Mesenchymal stem cell (in vitro differentiated cells and primary cell): ENCODE measurements around the gene RGMB.

Experiments used
- DNase-seq: peaks from one replicate; pipeline ENCODE4 v3.0.0-alpha.2; 2013
- H2AFZ ChIP-seq: one replicate; pipeline ENCODE4 v1.6.1; 2013; ENCODE audit warnings: low read depth, mild to moderate bottlenecking, control low read depth, inconsistent platforms, low read length, moderate library complexity
- H2AK5ac ChIP-seq: 2 replicates; pipeline ENCODE4 v1.6.1; 2013; ENCODE audit warnings: low read length, moderate library complexity, mild to moderate bottlenecking, inconsistent platforms; ENCODE audit not compliant: severe bottlenecking
- H2BK120ac ChIP-seq: one replicate; pipeline ENCODE4 v1.6.1; 2013; ENCODE audit warnings: low read depth, mild to moderate bottlenecking, inconsistent platforms, low read length, moderate library complexity
- H2BK12ac ChIP-seq, 2 experiments: one replicate each; pipeline ENCODE4 v1.6.1; 2013; ENCODE audit warnings: inconsistent platforms in 2 of 2, low read length in 2 of 2, mild to moderate bottlenecking in 2 of 2, moderate library complexity in 2 of 2, control low read depth in 1 of 2
- H2BK15ac ChIP-seq: one replicate; pipeline ENCODE4 v1.6.1; 2013; ENCODE audit warnings: mild to moderate bottlenecking, low read depth, inconsistent platforms; ENCODE audit not compliant: poor library complexity, severe bottlenecking
- H2BK5ac ChIP-seq: 2 replicates; pipeline ENCODE4 v1.6.1; 2013; ENCODE audit warnings: low read depth, mild to moderate bottlenecking, low read length, control low read depth, inconsistent platforms; ENCODE audit not compliant: poor library complexity, severe bottlenecking
- H3K14ac ChIP-seq, 2 experiments: one replicate each; pipeline ENCODE4 v1.6.1; 2013; ENCODE audit warnings: inconsistent platforms in 2 of 2, low read length in 2 of 2, control low read depth in 1 of 2, mild to moderate bottlenecking in 1 of 2, moderate library complexity in 1 of 2
- H3K18ac ChIP-seq, 2 experiments: one replicate each; pipeline ENCODE4 v1.6.1; 2013; ENCODE audit warnings: inconsistent platforms in 2 of 2, low read length in 2 of 2, control low read depth in 1 of 2, low read depth in 1 of 2, mild to moderate bottlenecking in 1 of 2
- H3K23ac ChIP-seq, 2 experiments: one replicate each; pipeline ENCODE4 v1.6.1; 2013; ENCODE audit warnings: inconsistent platforms in 2 of 2, low read length in 2 of 2, mild to moderate bottlenecking in 2 of 2, moderate library complexity in 2 of 2, control low read depth in 1 of 2
- H3K27ac ChIP-seq: 2 replicates; pipeline ENCODE4 v1.5.1; 2013; ENCODE audit warnings: mild to moderate bottlenecking, moderate library complexity, low read length, control low read depth, inconsistent platforms; ENCODE audit not compliant: poor library complexity, severe bottlenecking
- H3K27me3 ChIP-seq, 2 experiments: 2 replicates each; pipeline versions ENCODE4 v1.6.1 to v1.7.0; 2013; ENCODE audit warnings: low read length in 2 of 2, mild to moderate bottlenecking in 2 of 2, moderate library complexity in 2 of 2, control low read depth in 1 of 2, inconsistent platforms in 1 of 2; ENCODE audit not compliant: control insufficient read depth in 1 of 2, insufficient read depth in 1 of 2
- H3K36me3 ChIP-seq, 2 experiments: 2 replicates each; pipeline versions ENCODE4 v1.6.1 to v1.7.0; 2013; ENCODE audit warnings: low read length in 2 of 2, control low read depth in 1 of 2, inconsistent platforms in 1 of 2, low read depth in 1 of 2, mild to moderate bottlenecking in 1 of 2; ENCODE audit not compliant: insufficient read depth in 2 of 2, control insufficient read depth in 1 of 2
- H3K4ac ChIP-seq, 2 experiments: one replicate each; pipeline ENCODE4 v1.6.1; 2013; ENCODE audit warnings: inconsistent platforms in 2 of 2, low read length in 2 of 2, mild to moderate bottlenecking in 2 of 2, moderate library complexity in 2 of 2, control low read depth in 1 of 2, low read depth in 1 of 2
- H3K4me1 ChIP-seq: 2 replicates; pipeline ENCODE4 v1.6.1; 2013; ENCODE audit warnings: low read depth, low read length, control low read depth; ENCODE audit not compliant: control insufficient read depth, insufficient read depth
- H3K4me2 ChIP-seq: 2 replicates; pipeline ENCODE4 v1.6.1; 2013; ENCODE audit warnings: low read length, mild to moderate bottlenecking, inconsistent platforms; ENCODE audit not compliant: poor library complexity, severe bottlenecking
- H3K4me3 ChIP-seq, 2 experiments: 2 replicates each; pipeline versions ENCODE4 v1.5.1 to v1.7.0; 2013; ENCODE audit warnings: low read length in 2 of 2, mild to moderate bottlenecking in 2 of 2, control low read depth in 1 of 2, low read depth in 1 of 2; ENCODE audit not compliant: insufficient read depth in 1 of 2
- H3K79me1 ChIP-seq: replicated peaks from 2 replicates; pipeline ENCODE4 v1.6.1; 2013; ENCODE audit warnings: mild to moderate bottlenecking, control low read depth, low read length, inconsistent platforms; ENCODE audit not compliant: poor library complexity, severe bottlenecking
- H3K9ac ChIP-seq: 2 replicates; pipeline ENCODE4 v1.7.0; 2013; ENCODE audit warnings: mild to moderate bottlenecking, low read length, moderate library complexity
- H3K9me3 ChIP-seq: 2 replicates; pipeline ENCODE4 v1.7.0; 2013; ENCODE audit warnings: mild to moderate bottlenecking, low read length; ENCODE audit not compliant: control insufficient read depth
- H4K8ac ChIP-seq: one replicate; pipeline ENCODE4 v1.6.1; 2013; ENCODE audit warnings: inconsistent platforms, mild to moderate bottlenecking, low read length, moderate library complexity
- H4K91ac ChIP-seq: one replicate; pipeline ENCODE4 v1.6.1; 2013; ENCODE audit warnings: mild to moderate bottlenecking, low read length, inconsistent platforms
- WGBS: methylation state at CpG from one replicate; pipeline ENCODE4 v1.1.7; 2013; ENCODE audit warnings: mixed read lengths; 5-methylcytosine and 5-hydroxymethylcytosine counted together

The RGMB gene

GRCh38 chr5:98789029-98789428, 15.6 kb downstream of the RGMB start:
- no peak overlapping the region for H2AFZ ChIP-seq
- H3K27ac ChIP-seq = no peak overlapping the region
- no peak overlapping the region for H3K14ac ChIP-seq
- peaks cover 8% of the 10 kb centered on the region for H3K4me1 ChIP-seq
- no peak overlapping the region for H2BK15ac ChIP-seq
- DNase-seq = no peak
- peak overlapping the region in 1 of 2 experiments; percentile 22 for H3K4me3 ChIP-seq
- peak overlapping the region; percentile 33 for H3K9ac ChIP-seq
- peaks cover 9% of the 10 kb centered on the region for H3K79me1 ChIP-seq
- H3K27me3 ChIP-seq = no peaks in the 10 kb centered on the region
- WGBS = 100% methylated on average over 1 of the region's 3 CpGs
- no peak overlapping the region for H2AK5ac ChIP-seq
- no peak overlapping the region for H4K8ac ChIP-seq
- no peak overlapping the region for H2BK12ac ChIP-seq
- H3K4me2 ChIP-seq = no peak overlapping the region
- H3K9me3 ChIP-seq = no peaks in the 10 kb centered on the region
- no peak overlapping the region for H2BK5ac ChIP-seq
- H2BK120ac ChIP-seq = no peak overlapping the region
- no peak overlapping the region for H3K23ac ChIP-seq
- H3K4ac ChIP-seq = no peak overlapping the region
- H4K91ac ChIP-seq = no peak overlapping the region
- H3K36me3 ChIP-seq = peaks cover 26 to 93% of the 10 kb centered on the region in 2 experiments
- no peak overlapping the region for H3K18ac ChIP-seq

GRCh38 chr5:98791001-98791519, 17.6 kb downstream of the RGMB start:
- no peak overlapping the region for H3K27ac ChIP-seq
- 92% methylated on average over 7 of the region's 7 CpGs for WGBS
- H3K4me3 ChIP-seq = no peak overlapping the region
- peaks cover 7% of the 10 kb centered on the region for H3K4me1 ChIP-seq
- H2BK5ac ChIP-seq = no peak overlapping the region
- no peak overlapping the region for H3K18ac ChIP-seq
- H3K36me3 ChIP-seq = peaks cover 28 to 91% of the 10 kb centered on the region in 2 experiments
- peaks cover 14% of the 10 kb centered on the region for H3K79me1 ChIP-seq
- no peak overlapping the region for H3K23ac ChIP-seq
- no peak overlapping the region for H2BK15ac ChIP-seq
- H2BK12ac ChIP-seq = no peak overlapping the region
- H3K27me3 ChIP-seq = no peaks in the 10 kb centered on the region
- H2BK120ac ChIP-seq = no peak overlapping the region
- H3K4ac ChIP-seq = no peak overlapping the region
- H4K8ac ChIP-seq = no peak overlapping the region
- peak overlapping the region; percentile 62 for H3K9ac ChIP-seq
- no peaks in the 10 kb centered on the region for H3K9me3 ChIP-seq
- no peak overlapping the region for H3K14ac ChIP-seq
- no peak overlapping the region for H3K4me2 ChIP-seq
- no peak overlapping the region for H4K91ac ChIP-seq
- no peak overlapping the region for H2AK5ac ChIP-seq
- DNase-seq = no peak
- H2AFZ ChIP-seq = no peak overlapping the region

- no peak overlapping the region for H4K8ac ChIP-seq
- H3K23ac ChIP-seq = no peak overlapping the region
- H2BK5ac ChIP-seq = no peak overlapping the region
- H3K9ac ChIP-seq = peak overlapping the region; percentile 62
- H2BK120ac ChIP-seq = no peak overlapping the region
- H2BK12ac ChIP-seq = no peak overlapping the region
- H2AFZ ChIP-seq = no peak overlapping the region
- H2AK5ac ChIP-seq = no peak overlapping the region
- no peak overlapping the region for H2BK15ac ChIP-seq
- H3K4me2 ChIP-seq = no peak overlapping the region
- H3K18ac ChIP-seq = no peak overlapping the region
- WGBS = 99% methylated on average over 4 of the region's 7 CpGs
- H3K4me3 ChIP-seq = no peak overlapping the region
- H3K9me3 ChIP-seq = no peaks in the 10 kb centered on the region
- no peaks in the 10 kb centered on the region for H3K27me3 ChIP-seq
- no peak overlapping the region for H4K91ac ChIP-seq
- peaks cover 14% of the 10 kb centered on the region for H3K79me1 ChIP-seq
- peaks cover 5% of the 10 kb centered on the region for H3K4me1 ChIP-seq
- no peak for DNase-seq
- H3K14ac ChIP-seq = no peak overlapping the region
- no peak overlapping the region for H3K4ac ChIP-seq
- H3K36me3 ChIP-seq = peaks cover 28 to 81% of the 10 kb centered on the region in 2 experiments
- H3K27ac ChIP-seq = peak overlapping the region; percentile 11
These were observed 18.6 kb downstream of the RGMB start for GRCh38 chr5:98791898-98792580.

GRCh38 chr5:98793223-98793622, 19.8 kb downstream of the RGMB start:
- no peak overlapping the region for H3K9ac ChIP-seq
- H2BK5ac ChIP-seq = no peak overlapping the region
- no peak overlapping the region for H3K23ac ChIP-seq
- DNase-seq = no peak
- no peak overlapping the region for H3K4me2 ChIP-seq
- no peak overlapping the region for H2AFZ ChIP-seq
- H4K8ac ChIP-seq = peak overlapping the region; percentile 8
- 98% methylated on average over 14 of the region's 14 CpGs for WGBS
- H3K27ac ChIP-seq = no peak overlapping the region
- H3K79me1 ChIP-seq = peaks cover 10% of the 10 kb centered on the region
- no peaks in the 10 kb centered on the region for H3K27me3 ChIP-seq
- no peak overlapping the region for H2BK120ac ChIP-seq
- H2AK5ac ChIP-seq = no peak overlapping the region
- peak overlapping the region in 1 of 2 experiments; percentile 13 for H3K4ac ChIP-seq
- H2BK12ac ChIP-seq = peak overlapping the region in 1 of 2 experiments; percentile 25
- no peak overlapping the region for H2BK15ac ChIP-seq
- H3K9me3 ChIP-seq = no peaks in the 10 kb centered on the region
- H4K91ac ChIP-seq = peak overlapping the region; percentile 9
- peaks cover 20 to 69% of the 10 kb centered on the region in 2 experiments for H3K36me3 ChIP-seq
- H3K4me3 ChIP-seq = no peak overlapping the region
- no peak overlapping the region for H3K14ac ChIP-seq
- peaks cover 4% of the 10 kb centered on the region for H3K4me1 ChIP-seq
- H3K18ac ChIP-seq = no peak overlapping the region
